Subcutaneous adipose tissue (tissue), 4 donors: ENCODE data around the gene CALN1. TPM values are rescaled to one million over a fixed set of nuclear protein-coding genes. Genes with fewer than 3 reads are reported as not detected.

Experiments used
- small RNA-seq: library from RNA; depleted of rRNA; stranded (forward); fragments of <200 nt; gene quantifications from one replicate; pipeline ENCODE3, GENCODE V24; 2016
- total RNA-seq, 4 donors: library from RNA; depleted of rRNA; stranded (reverse); fragments of >200 nt; gene quantifications; one replicate each; pipeline ENCODE4 v1.1.0, GENCODE V29; 2016
- TF ChIP-seq, protein P1 (sequence below): fragments of 450-650 bp; IDR thresholded peaks from one replicate; pipeline ENCODE4 v1.5.1; 2016; ENCODE audit warnings: low read depth, mild to moderate bottlenecking, control low read depth, antibody characterized with exemption, moderate library complexity

The CALN1 gene
- total RNA-seq, 4 donors from 2014 or later = 0.19 to 0.68 (median 0.22) TPM; not detected in 1

DNA sequence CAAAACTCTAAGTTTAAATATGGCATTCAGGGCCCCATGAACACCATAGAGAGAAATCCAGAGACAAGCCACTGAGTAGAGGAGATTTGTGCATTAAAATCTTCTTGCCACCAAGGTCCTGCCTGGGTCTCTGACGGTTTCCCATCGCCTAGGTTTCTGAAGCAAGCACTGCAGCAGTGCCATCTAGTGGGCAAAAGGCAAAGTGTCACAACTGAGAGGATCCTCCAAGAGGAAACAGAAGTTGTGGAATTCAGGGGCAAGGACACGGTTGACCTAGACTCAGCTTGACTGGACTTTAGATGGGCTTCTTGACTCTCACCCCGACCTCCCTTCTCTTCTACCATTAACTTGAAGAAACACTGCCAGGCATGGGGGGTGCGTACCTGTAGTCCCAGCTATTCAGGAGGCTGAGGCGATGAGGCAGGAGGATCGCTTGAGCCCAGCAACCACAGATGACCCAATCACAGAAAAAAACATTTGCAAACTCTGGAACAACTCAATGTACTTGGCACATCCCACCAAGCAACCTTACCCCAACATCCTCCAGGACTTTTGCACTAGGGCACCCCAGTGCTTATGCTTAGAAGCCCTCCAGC lies 676.1 kb downstream of the CALN1 start:
- TF ChIP-seq, protein P1, sequence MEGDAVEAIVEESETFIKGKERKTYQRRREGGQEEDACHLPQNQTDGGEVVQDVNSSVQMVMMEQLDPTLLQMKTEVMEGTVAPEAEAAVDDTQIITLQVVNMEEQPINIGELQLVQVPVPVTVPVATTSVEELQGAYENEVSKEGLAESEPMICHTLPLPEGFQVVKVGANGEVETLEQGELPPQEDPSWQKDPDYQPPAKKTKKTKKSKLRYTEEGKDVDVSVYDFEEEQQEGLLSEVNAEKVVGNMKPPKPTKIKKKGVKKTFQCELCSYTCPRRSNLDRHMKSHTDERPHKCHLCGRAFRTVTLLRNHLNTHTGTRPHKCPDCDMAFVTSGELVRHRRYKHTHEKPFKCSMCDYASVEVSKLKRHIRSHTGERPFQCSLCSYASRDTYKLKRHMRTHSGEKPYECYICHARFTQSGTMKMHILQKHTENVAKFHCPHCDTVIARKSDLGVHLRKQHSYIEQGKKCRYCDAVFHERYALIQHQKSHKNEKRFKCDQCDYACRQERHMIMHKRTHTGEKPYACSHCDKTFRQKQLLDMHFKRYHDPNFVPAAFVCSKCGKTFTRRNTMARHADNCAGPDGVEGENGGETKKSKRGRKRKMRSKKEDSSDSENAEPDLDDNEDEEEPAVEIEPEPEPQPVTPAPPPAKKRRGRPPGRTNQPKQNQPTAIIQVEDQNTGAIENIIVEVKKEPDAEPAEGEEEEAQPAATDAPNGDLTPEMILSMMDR = no peak

DNA sequence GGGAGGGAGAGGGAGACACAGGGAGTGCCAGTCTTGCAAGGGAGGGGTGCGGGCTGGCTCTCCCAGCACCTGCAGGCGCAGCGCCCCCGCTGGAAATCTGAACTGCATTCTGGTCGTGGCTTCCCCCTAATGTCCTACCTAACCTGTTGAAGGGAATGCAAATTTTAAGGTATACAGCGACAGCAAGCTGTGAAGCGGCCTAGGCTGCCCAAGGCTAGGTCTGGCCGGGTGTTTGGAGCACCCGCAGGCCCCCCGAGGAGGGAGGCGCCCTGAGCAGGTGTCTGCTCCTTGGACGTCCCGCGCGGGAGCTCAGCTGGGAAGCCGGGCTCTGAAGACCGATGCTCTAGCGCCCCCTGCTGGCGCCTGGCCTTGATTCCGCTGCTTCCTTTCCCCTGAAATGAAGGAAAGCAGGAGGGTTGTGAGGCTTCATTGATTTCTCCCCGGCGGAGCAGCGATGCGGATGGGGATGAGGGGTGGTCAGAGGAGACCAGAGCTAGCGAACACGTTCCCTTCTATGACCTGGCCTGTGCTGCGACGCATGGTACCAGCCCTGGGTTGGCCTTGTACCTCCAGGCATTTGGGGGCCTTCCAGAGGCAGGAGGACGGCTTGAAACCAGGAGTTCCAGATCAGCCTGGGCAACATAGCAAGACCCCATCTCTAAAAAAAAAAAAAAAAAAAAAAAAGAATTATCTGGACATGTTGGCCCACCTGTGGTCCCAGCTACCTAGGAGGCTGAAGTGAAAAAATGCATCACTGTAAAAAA lies 678.8 kb downstream of the CALN1 start:
- TF ChIP-seq, protein P1 = no peak

DNA sequence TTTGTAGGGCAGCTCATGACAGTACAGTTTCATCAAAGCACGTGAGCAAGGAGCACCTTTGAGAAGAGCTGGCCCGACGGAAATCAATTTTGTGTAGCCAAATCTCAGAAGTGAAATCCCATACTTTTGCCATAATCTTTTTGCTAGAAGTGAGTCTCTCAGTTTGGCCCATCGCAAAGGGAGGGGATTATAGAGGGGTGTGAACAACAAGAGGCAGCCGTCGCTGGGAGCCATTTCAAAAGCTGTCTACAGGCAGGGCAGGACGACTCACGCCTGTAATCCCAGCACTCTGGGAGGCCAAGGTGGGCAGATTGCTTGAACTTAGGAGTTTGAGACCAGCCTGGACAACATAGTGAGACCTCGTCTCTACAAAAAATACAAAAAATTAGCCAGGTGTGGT lies 680.4 kb downstream of the CALN1 start:
- TF ChIP-seq, protein P1 = no peak

Small RNA genes within 50 kb of the gene (small RNA-seq; reads per million reads assigned to genes)
- gene AC005011.1 (not detected), gene RNA5SP232 (not detected)
